HG03342 (cell line): Measurements from ENCODE around the gene TAS2R40.

Experiments used
- ATAC-seq: cut with Tn5 transposase; IDR thresholded peaks from one replicate; pipeline ENCODE4 v1.9.1; 2021; ENCODE audit warnings: mild to moderate bottlenecking, moderate library complexity; ENCODE audit not compliant: unreplicated experiment

Gene TAS2R40

GRCh38 chr7:143222782-143223181 is 945 bp downstream of the TAS2R40 start:
- ATAC-seq, result no peak

GRCh38 chr7:143223784-143224183 is 1.9 kb downstream of the TAS2R40 start:
- no peak for ATAC-seq

- no peak for ATAC-seq
These were observed 3.2 kb downstream of the TAS2R40 start for GRCh38 chr7:143225047-143225446.

GRCh38 chr7:143227806-143228205 is 6.0 kb downstream of the TAS2R40 start:
- ATAC-seq, result no peak

GRCh38 chr7:143229054-143229790 is 7.4 kb downstream of the TAS2R40 start:
- no peak for ATAC-seq

GRCh38 chr7:143230602-143231457 is 9.0 kb downstream of the TAS2R40 start:
- ATAC-seq, result no peak

- ATAC-seq, result no peak
These were observed 12.1 kb downstream of the TAS2R40 start for GRCh38 chr7:143233816-143234532.

GRCh38 chr7:143234533-143234875 is 12.7 kb downstream of the TAS2R40 start:
- no peak for ATAC-seq

- ATAC-seq, result no peak
These were observed 13.7 kb downstream of the TAS2R40 start for GRCh38 chr7:143235561-143235960.

GRCh38 chr7:143236408-143236990 is 14.7 kb downstream of the TAS2R40 start:
- no peak for ATAC-seq

GRCh38 chr7:143237366-143237765 is 15.5 kb downstream of the TAS2R40 start:
- no peak for ATAC-seq

GRCh38 chr7:143238289-143238980 is 16.6 kb downstream of the TAS2R40 start:
- no peak for ATAC-seq

GRCh38 chr7:143239813-143240212 is 18.0 kb downstream of the TAS2R40 start:
- no peak for ATAC-seq

GRCh38 chr7:143240291-143241168 is 18.7 kb downstream of the TAS2R40 start:
- peak; percentile 96 for ATAC-seq

GRCh38 chr7:143242306-143242705 is 20.5 kb downstream of the TAS2R40 start:
- ATAC-seq, result no peak

- no peak for ATAC-seq
These were observed 21.3 kb downstream of the TAS2R40 start for GRCh38 chr7:143243111-143243510.

- no peak for ATAC-seq
These were observed 21.8 kb downstream of the TAS2R40 start for GRCh38 chr7:143243614-143244013.

GRCh38 chr7:143244321-143244720 is 22.5 kb downstream of the TAS2R40 start:
- no peak for ATAC-seq

GRCh38 chr7:143245123-143245522 is 23.3 kb downstream of the TAS2R40 start:
- ATAC-seq, result no peak

- ATAC-seq, result no peak
These were observed 25.5 kb downstream of the TAS2R40 start for GRCh38 chr7:143247372-143247771.
